MM.1S (cell line): ENCODE results near the gene GTSE1.

Source experiments
- DNase-seq: peaks from one replicate; pipeline ENCODE4 v3.0.0-alpha.2; 2015
- H2AFZ ChIP-seq: fragments of 300-600 bp; sonication (generic); 2 replicates; pipeline ENCODE4 v1.6.0; 2016; ENCODE audit warnings: antibody characterized with exemption, low read length
- H3F3A ChIP-seq: fragments of 300-600 bp; sonication (generic); 2 replicates; pipeline ENCODE4 v1.6.1; 2016; ENCODE audit warnings: mild to moderate bottlenecking, antibody characterized with exemption, low read length, moderate library complexity, mixed read lengths; ENCODE audit not compliant: insufficient read depth
- H3K27ac ChIP-seq: fragments of 300-600 bp; sonication (generic); 2 replicates; pipeline ENCODE4 v1.5.1; 2016; ENCODE audit warnings: mild to moderate bottlenecking, low read length
- H3K27me3 ChIP-seq: fragments of 300-600 bp; sonication (generic); replicated peaks from 2 replicates; pipeline ENCODE4 v1.6.0; 2016; ENCODE audit warnings: low read length; ENCODE audit not compliant: insufficient read depth
- H3K36me3 ChIP-seq: fragments of 300-600 bp; sonication (generic); replicated peaks from 2 replicates; pipeline ENCODE4 v1.6.1; 2016; ENCODE audit warnings: mild to moderate bottlenecking, low read length, mixed read lengths; ENCODE audit not compliant: insufficient read depth
- H3K4me1 ChIP-seq: fragments of 300-600 bp; sonication (generic); 2 replicates; pipeline ENCODE4 v1.6.1; 2016; ENCODE audit warnings: low read length, mixed read lengths
- H3K4me2 ChIP-seq: fragments of 300-600 bp; sonication (generic); 2 replicates; pipeline ENCODE4 v1.6.0; 2016; ENCODE audit warnings: low read depth, low read length
- H3K4me3 ChIP-seq: fragments of 300-600 bp; sonication (generic); 2 replicates; pipeline ENCODE4 v1.5.1; 2016; ENCODE audit warnings: low read length, mixed read lengths
- H3K79me2 ChIP-seq: fragments of 300-600 bp; sonication (generic); 2 replicates; pipeline ENCODE4 v1.6.1; 2016; ENCODE audit warnings: mixed run types, low read length, mixed read lengths
- H3K9ac ChIP-seq: fragments of 300-600 bp; sonication (generic); 2 replicates; pipeline ENCODE4 v1.6.1; 2016; ENCODE audit warnings: low read length, mixed read lengths
- H3K9me2 ChIP-seq: fragments of 300-600 bp; sonication (generic); replicated peaks from 2 replicates; pipeline ENCODE4 v1.6.1; 2016; ENCODE audit warnings: mild to moderate bottlenecking, low read length, mixed read lengths; ENCODE audit not compliant: insufficient read depth
- H3K9me3 ChIP-seq: fragments of 300-600 bp; sonication (generic); replicated peaks from 2 replicates; pipeline ENCODE4 v1.6.1; 2016; ENCODE audit warnings: mild to moderate bottlenecking, low read length, mixed read lengths; ENCODE audit not compliant: insufficient read depth
- H4K20me1 ChIP-seq: fragments of 300-600 bp; sonication (generic); 2 replicates; pipeline ENCODE4 v1.6.1; 2016; ENCODE audit warnings: mild to moderate bottlenecking, low read length, moderate library complexity, mixed read lengths; ENCODE audit not compliant: insufficient read depth
- CTCF ChIP-seq: fragments of 300-600 bp; sonication (generic); IDR thresholded peaks from 2 replicates; pipeline ENCODE4 v1.5.1; 2016; ENCODE audit warnings: antibody characterized with exemption, low read length, mixed read lengths
- EZH2 ChIP-seq: fragments of 300-600 bp; sonication (generic); optimal IDR thresholded peaks from 2 replicates; pipeline ENCODE3; 2017; ENCODE audit warnings: low read depth, mild to moderate bottlenecking, antibody characterized with exemption, low read length, mixed read lengths
- EZH2phosphoT487 ChIP-seq: fragments of 300-600 bp; sonication (generic); IDR thresholded peaks from 2 replicates; pipeline ENCODE4 v1.6.1; 2018; ENCODE audit warnings: antibody characterized with exemption, low read length

Gene GTSE1

GRCh38 chr22:46290843-46291785 lies 5.6 kb upstream of the GTSE1 start:
- H3K9ac ChIP-seq, result no peak overlapping the region
- H3K4me2 ChIP-seq, result no peak overlapping the region
- peaks cover 32% of the 10 kb centered on the region for H3F3A ChIP-seq
- H3K9me3 ChIP-seq, result no peaks in the 10 kb centered on the region
- H3K9me2 ChIP-seq, result no peaks in the 10 kb centered on the region
- H3K36me3 ChIP-seq, result no peaks in the 10 kb centered on the region
- H2AFZ ChIP-seq, result no peak overlapping the region
- H3K79me2 ChIP-seq, result peaks cover 28% of the 10 kb centered on the region
- H3K4me3 ChIP-seq, result no peak overlapping the region
- no peaks in the 10 kb centered on the region for H3K27me3 ChIP-seq
- TF ChIP-seq CTCF, result no peak
- no peak for TF ChIP-seq EZH2phosphoT487
- no peak for TF ChIP-seq EZH2
- no peak overlapping the region for H3K27ac ChIP-seq
- DNase-seq, result no peak
- H4K20me1 ChIP-seq, result no peaks in the 10 kb centered on the region
- H3K4me1 ChIP-seq, result peaks cover 52% of the 10 kb centered on the region

GRCh38 chr22:46292173-46292572 lies 4.5 kb upstream of the GTSE1 start:
- peaks cover 27% of the 10 kb centered on the region for H3K79me2 ChIP-seq
- no peak overlapping the region for H2AFZ ChIP-seq
- no peaks in the 10 kb centered on the region for H3K9me3 ChIP-seq
- H3K4me1 ChIP-seq, result peaks cover 48% of the 10 kb centered on the region
- H3K27ac ChIP-seq, result no peak overlapping the region
- no peaks in the 10 kb centered on the region for H4K20me1 ChIP-seq
- no peak for TF ChIP-seq EZH2
- TF ChIP-seq EZH2phosphoT487, result no peak
- TF ChIP-seq CTCF, result no peak
- H3K27me3 ChIP-seq, result no peaks in the 10 kb centered on the region
- H3K9ac ChIP-seq, result no peak overlapping the region
- H3F3A ChIP-seq, result peaks cover 36% of the 10 kb centered on the region
- H3K9me2 ChIP-seq, result no peaks in the 10 kb centered on the region
- no peak for DNase-seq
- H3K4me2 ChIP-seq, result no peak overlapping the region
- no peaks in the 10 kb centered on the region for H3K36me3 ChIP-seq
- no peak overlapping the region for H3K4me3 ChIP-seq

GRCh38 chr22:46292732-46293131 lies 3.9 kb upstream of the GTSE1 start:
- TF ChIP-seq CTCF (no peak), EZH2 (no peak), EZH2phosphoT487 (no peak)
- Histone ChIP-seq H3K4me2 (peak overlapping the region; percentile 73), H3K4me3 (no peak overlapping the region), H3K4me1 (peaks cover 44% of the 10 kb centered on the region), H3K79me2 (peaks cover 27% of the 10 kb centered on the region), H3F3A (peaks cover 40% of the 10 kb centered on the region), H4K20me1 (no peaks in the 10 kb centered on the region), H3K9me2 (no peaks in the 10 kb centered on the region), H3K36me3 (no peaks in the 10 kb centered on the region), H3K9me3 (no peaks in the 10 kb centered on the region), H3K9ac (peak overlapping the region; percentile 60), H3K27me3 (no peaks in the 10 kb centered on the region), H2AFZ (peak overlapping the region; percentile 59; the same call in 1 of the 2 replicates), H3K27ac (peak overlapping the region; percentile 82; the same call in 1 of the 2 replicates)
- no peak for DNase-seq
